GM03348 (cell line): Measurements from ENCODE around the gene EXOC3.
"Not testable (repeated sequence)": the region's sequence is repeated elsewhere in the genome, so short reads cannot be mapped to it uniquely, and the experiment has no call there.

ENCODE experiments used
- DNase-seq: peaks from one replicate; pipeline ENCODE4 v3.0.0; 2012; ENCODE audit warnings: low spot score

EXOC3 gene

GRCh38 chr5:504326-505154, 61.6 kb downstream of the EXOC3 start:
- no peak for DNase-seq

GRCh38 chr5:505951-506525, 63.1 kb downstream of the EXOC3 start:
- DNase-seq = no peak

GRCh38 chr5:507986-508575, 65.1 kb downstream of the EXOC3 start:
- DNase-seq = not testable (repeated sequence)

GRCh38 chr5:509611-510185, 66.7 kb downstream of the EXOC3 start:
- DNase-seq = no peak

GRCh38 chr5:510521-510920, 67.5 kb downstream of the EXOC3 start:
- DNase-seq = no peak

GRCh38 chr5:511476-511875, 68.5 kb downstream of the EXOC3 start:
- DNase-seq = no peak

GRCh38 chr5:513216-514100, 70.5 kb downstream of the EXOC3 start:
- DNase-seq = no peak

GRCh38 chr5:514101-514485, 71.1 kb downstream of the EXOC3 start:
- DNase-seq = no peak

- DNase-seq = no peak
Observed at GRCh38 chr5:514673-515072, 71.7 kb downstream of the EXOC3 start.

- DNase-seq = no peak
Observed at GRCh38 chr5:515273-515836, 72.4 kb downstream of the EXOC3 start.

GRCh38 chr5:516338-516925, 73.5 kb downstream of the EXOC3 start:
- no peak for DNase-seq
